HepG2 (cell line): ENCODE results near the gene SUCLG2. TPM values are rescaled to one million over a fixed set of nuclear protein-coding genes. Genes with fewer than 3 reads are reported as not detected.
A peak's percentile ranks its signal among the peaks of the same experiment; 100 is the strongest.

Experiments used
- ATAC-seq: fragments of 200-7000 bp; cut with Tn5 transposase; 3 replicates; pipeline ENCODE4 v1.9.1; 2020; ENCODE audit warnings: mild to moderate bottlenecking, moderate library complexity
- BruUV-seq: library from RNA; stranded (reverse); fragments of 400-500 nt; replicated peaks from 2 replicates; lab custom pipeline; 2021; lab: Mats Ljungman, UMichigan
- CTCF ChIA-PET: fragments of 300-600 bp; formaldehyde crosslinking; extraction: SDS; loops from one replicate; lab custom pipeline; 2021; ENCODE audit warnings: low total read pairs, inconsistent platforms, low intra/inter-chr PET ratio; lab: Yijun Ruan, JAX
- POLR2A ChIA-PET: fragments of 350-600 bp; sonication (Branson Sonifier 250); formaldehyde crosslinking; loops from one replicate; lab custom pipeline; 2020; ENCODE audit warnings: antibody characterized with exemption, inconsistent platforms; lab: Yijun Ruan, JAX
- DNase-seq: peaks from one replicate; pipeline ENCODE4 v3.0.0-alpha.2; 2015; ENCODE audit warnings: low spot score
- FAIRE-seq: peaks from 3 replicates; lab custom pipeline; 2011; peaks lifted over from hg19 to GRCh38; lab: Jason Lieb, UNC
- H2AFZ ChIP-seq: one replicate; pipeline ENCODE4 v1.6.1; 2011; ENCODE audit warnings: low read length, inconsistent platforms
- H3K27ac ChIP-seq: fragments of 300-600 bp; 3 replicates; pipeline ENCODE4 v1.8.0; 2011; ENCODE audit warnings: mixed run types, mild to moderate bottlenecking, mixed read lengths, low read length, inconsistent platforms; ENCODE audit not compliant: insufficient read depth; ENCODE audit errors: extremely low read length
- H3K27me3 ChIP-seq, 2 experiments: fragments of 200-600 bp in 1 of 2; 2 replicates in 1 of 2; 3 replicates in 1 of 2; pipeline versions ENCODE4 v1.6.0 to v1.8.0; 2011; ENCODE audit warnings: low read length in 2 of 2, mild to moderate bottlenecking in 2 of 2, moderate library complexity in 2 of 2, inconsistent platforms in 1 of 2; ENCODE audit not compliant: insufficient read depth in 2 of 2, control insufficient read depth in 1 of 2
- H3K36me3 ChIP-seq, 2 experiments: fragments of 200-600 bp in 1 of 2; replicated peaks in 1 of 2; 2 replicates in 1 of 2; 3 replicates in 1 of 2; pipeline versions ENCODE4 v1.5.1 to v1.8.0; 2011; ENCODE audit warnings: low read length in 2 of 2, inconsistent platforms in 1 of 2; ENCODE audit not compliant: insufficient read depth in 2 of 2, control insufficient read depth in 1 of 2
- H3K4me1 ChIP-seq: 2 replicates; pipeline ENCODE4 v1.5.1; 2012; ENCODE audit warnings: low read length, inconsistent platforms; ENCODE audit not compliant: insufficient read depth
- H3K4me2 ChIP-seq: 2 replicates; pipeline ENCODE4 v1.6.0; 2011; ENCODE audit warnings: low read depth, low read length, inconsistent platforms
- H3K4me3 ChIP-seq, 3 experiments: fragments of 200-600 bp in 1 of 3; sonication (generic), shearing (Covaris generic) in 1 of 3; replicated peaks in 1 of 3; 2 replicates each; pipeline ENCODE4 v1.5.1; 2011 to 2016; ENCODE audit warnings: low read length in 3 of 3, inconsistent platforms in 2 of 3, low read depth in 2 of 3, mild to moderate bottlenecking in 2 of 3, control low read depth in 1 of 3, mixed read lengths in 1 of 3; ENCODE audit not compliant: insufficient read depth in 1 of 3
- H3K79me2 ChIP-seq: one replicate; pipeline ENCODE4 v1.6.1; 2011; ENCODE audit warnings: low read length, inconsistent platforms; ENCODE audit not compliant: insufficient read depth
- H3K9ac ChIP-seq: 2 replicates; pipeline ENCODE4 v1.6.0; 2011; ENCODE audit warnings: mild to moderate bottlenecking, low read depth, low read length, inconsistent platforms; ENCODE audit not compliant: insufficient read depth
- H3K9me3 ChIP-seq: 2 replicates; pipeline ENCODE4 v1.5.1; 2012; ENCODE audit warnings: mild to moderate bottlenecking, low read length
- H4K20me1 ChIP-seq: 2 replicates; pipeline ENCODE4 v1.6.0; 2011; ENCODE audit warnings: inconsistent platforms, mild to moderate bottlenecking, low read length, moderate library complexity; ENCODE audit not compliant: insufficient read depth
- CSRNP1 ChIP-seq: sonication (generic); formaldehyde crosslinking; IDR thresholded peaks from 2 replicates; pipeline ENCODE4 v1.8.1; 2023; ENCODE audit warnings: mild to moderate bottlenecking, missing genetic modification reagents
- GATAD1 ChIP-seq: IDR thresholded peaks from 2 replicates; pipeline ENCODE4 v1.6.1; 2016; ENCODE audit warnings: missing genetic modification reagents, missing compliant biosample characterization
- GZF1 ChIP-seq: sonication (generic); formaldehyde crosslinking; IDR thresholded peaks from 2 replicates; pipeline ENCODE4 v1.5.1; 2020; ENCODE audit warnings: mild to moderate bottlenecking, missing genetic modification reagents
- HNF1B ChIP-seq: sonication (generic); formaldehyde crosslinking; IDR thresholded peaks from 2 replicates; pipeline ENCODE4 v1.5.1; 2020; ENCODE audit warnings: mild to moderate bottlenecking, moderate library complexity, missing genetic modification reagents
- IRF2 ChIP-seq: IDR thresholded peaks from 2 replicates; pipeline ENCODE4 v1.6.1; 2018; ENCODE audit warnings: missing genetic modification reagents, missing compliant biosample characterization
- MAFK ChIP-seq, 2 experiments: IDR thresholded peaks in 1 of 2; conservative IDR thresholded peaks in 1 of 2; 2 replicates each; pipeline ENCODE4 v1.6.1; 2011; ENCODE audit warnings: improper control_type of control experiment in 2 of 2, low read length in 2 of 2
- MZF1 ChIP-seq: sonication (generic); formaldehyde crosslinking; IDR thresholded peaks from 2 replicates; pipeline ENCODE4 v1.8.1; 2023; ENCODE audit warnings: mild to moderate bottlenecking, missing genetic modification reagents, borderline replicate concordance
- NFYC ChIP-seq: IDR thresholded peaks from 2 replicates; pipeline ENCODE4 v1.6.1; 2016; ENCODE audit warnings: missing genetic modification reagents, missing compliant biosample characterization
- PHF8 ChIP-seq: sonication (generic); formaldehyde crosslinking; IDR thresholded peaks from 2 replicates; pipeline ENCODE4 v1.5.0; 2020; ENCODE audit warnings: missing genetic modification reagents
- PRDM10 ChIP-seq: sonication (generic); formaldehyde crosslinking; IDR thresholded peaks from 2 replicates; pipeline ENCODE4 v1.4.0; 2020; ENCODE audit warnings: low read depth, missing genetic modification reagents
- TIGD3 ChIP-seq: sonication (generic); formaldehyde crosslinking; IDR thresholded peaks from 2 replicates; pipeline ENCODE4 v1.5.1; 2020; ENCODE audit warnings: mild to moderate bottlenecking, missing genetic modification reagents, borderline replicate concordance
- ZNF510 ChIP-seq: sonication (generic); formaldehyde crosslinking; IDR thresholded peaks from 2 replicates; pipeline ENCODE4 v1.4.0; 2020; ENCODE audit warnings: low read depth, mild to moderate bottlenecking, missing genetic modification reagents
- ZNF761 ChIP-seq: sonication (generic); formaldehyde crosslinking; conservative IDR thresholded peaks from 2 replicates; pipeline ENCODE4 v1.4.0; 2020; ENCODE audit warnings: mild to moderate bottlenecking, missing genetic modification reagents
- WGBS: methylation state at CpG from one replicate; pipeline ENCODE4 v1.1.6; 2017; ENCODE audit warnings: low lambda C conversion rate; 5-methylcytosine and 5-hydroxymethylcytosine counted together
- in situ Hi-C: cut with HindIII; loops from 2 replicates; pipeline ENCODE4 v1.10.0; 2017; ENCODE audit warnings: low pct_unique_long_range_greater_than_20kb; ENCODE audit not compliant: extremely low pct_ligation_motif_present
- intact Hi-C: fragments of 100-400 bp; cut with micrococcal nuclease; formaldehyde crosslinking; loops from one replicate; pipeline ENCODE4 v1.10.0; 2022; ENCODE audit not compliant: unreplicated experiment
- polyA plus RNA-seq, 8 experiments: library from polyadenylated mRNA; depleted of rRNA in 3 of 8; stranded (reverse) in 7 of 8; unstranded in 1 of 8; fragments of >200 nt; fragmentation: Illumina TruSeq in 4 of 8; extraction: Trizol in 4 of 8; gene quantifications; 2 replicates each; pipeline versions ENCODE4 v1.2.1 to v1.2.3, GENCODE V29; 2011 to 2016; ENCODE audit warnings: low read depth in 4 of 8, missing spikeins in 1 of 8, mixed read lengths in 1 of 8; ENCODE audit not compliant: insufficient read depth in 1 of 8
- total RNA-seq, 5 experiments: library from RNA; depleted of rRNA; stranded (reverse); fragments of >200 nt; fragmentation: Illumina TruSeq; extraction: Trizol; gene quantifications; 2 replicates each; pipeline ENCODE4 v1.2.3, GENCODE V29; 2016; ENCODE audit warnings: low read depth in 1 of 5

SUCLG2 gene
- total and polyA plus RNA-seq, 2 of the 13 experiments (the other 11 are each of a cell fraction or from before 2014, with no cell fraction given): 21.4 to 64.9 TPM

- TF ChIP-seq MAFK (conservative IDR thresholded peaks at IDR 0.05 in 1 of 2, IDR thresholded peaks at IDR 0.05 in 1 of 2; ENCODE audit: low read length in 2 of 2) (peak; percentile 63 to 72), NFYC (CRISPR knock-in tag) (peak; percentile 77), IRF2 (CRISPR knock-in tag) (no peak)
These were observed 1.1 kb upstream of the SUCLG2 start (continued) for GRCh38 chr3:67655364-67656121.

- TSS peak; percentile 83 for BruUV-seq
- WGBS: 0% methylated on average over 10 of the region's 11 CpGs
- FAIRE-seq: no peak
- in situ Hi-C loops (no loop called here), intact Hi-C loops (loop anchor here (1.0 to 5.0 kb wide), 2 partner anchors 63 to 115 kb away; no protein-coding TSS in a partner anchor)
- H3K36me3 ChIP-seq: no peaks in the 10 kb centered on the region
- peak overlapping the region; percentile 97 for H3K9ac ChIP-seq
- peak overlapping the region; percentile 71 for H2AFZ ChIP-seq
- POLR2A ChIA-PET: interaction anchor here (0.8 to 2.2 kb wide), 7 partner anchors 8 to 114 kb away, joined by 3 to 10 read pairs (median 4); no protein-coding TSS in a partner anchor
- H3K4me2 ChIP-seq: peak overlapping the region; percentile 97
- CTCF ChIA-PET: no interaction called here
- no peaks in the 10 kb centered on the region for H4K20me1 ChIP-seq
- peaks cover 40% of the 10 kb centered on the region for H3K4me1 ChIP-seq
- ATAC-seq: no peak
- DNase-seq: no peak
- peak overlapping the region; percentile 64 to 94 (median 93) for H3K4me3 ChIP-seq
- H3K27me3 ChIP-seq: no peaks in the 10 kb centered on the region
- peaks cover 18% of the 10 kb centered on the region for H3K79me2 ChIP-seq
- H3K27ac ChIP-seq: peak overlapping the region; percentile 94
- H3K9me3 ChIP-seq: no peaks in the 10 kb centered on the region
- TF ChIP-seq GZF1: 0 out of 2 replicates have a peak, but pooled peaks have one; percentile 39
- TF ChIP-seq PRDM10 (CRISPR knock-in tag): peak; percentile 8; the same call in 1 of the 2 replicates
- TF ChIP-seq TIGD3 (CRISPR knock-in tag): peak; percentile 64; the same call in 1 of the 2 replicates
- TF ChIP-seq PHF8: peak; percentile 79; the same call in 1 of the 2 replicates
- TF ChIP-seq HNF1B (CRISPR knock-in tag): 0 out of 2 replicates have a peak, but pooled peaks have one; percentile 48
- TF ChIP-seq GATAD1 (CRISPR knock-in tag): no peak
- TF ChIP-seq ZNF510 (CRISPR knock-in tag): peak; percentile 23; the same call in 1 of the 2 replicates
- 0 out of 2 replicates have a peak, but pooled peaks have one; percentile 14 for TF ChIP-seq ZNF761 (CRISPR knock-in tag)
- 0 out of 2 replicates have a peak, but pooled peaks have one; percentile 1 for TF ChIP-seq CSRNP1 (CRISPR knock-in tag)
- no peak for TF ChIP-seq MZF1 (CRISPR knock-in tag)
These were observed 399 bp upstream of the SUCLG2 start for GRCh38 chr3:67654844-67655177.
